GM18873 (cell line): ENCODE data around the gene LILRB5.
"Not testable (repeated sequence)": the region's sequence is repeated elsewhere in the genome, so short reads cannot be mapped to it uniquely, and the experiment has no call there.

Source experiments
- ATAC-seq: cut with Tn5 transposase; IDR thresholded peaks from one replicate; pipeline ENCODE4 v1.9.1; 2021; ENCODE audit warnings: mild to moderate bottlenecking, moderate library complexity, moderate number of reproducible peaks; ENCODE audit not compliant: unreplicated experiment, low FRiP score

The LILRB5 gene

GRCh38 chr19:54217517-54218247 lies 39.4 kb downstream of the LILRB5 start:
- ATAC-seq, result not testable (repeated sequence)

- ATAC-seq, result no peak
Measured at GRCh38 chr19:54216869-54217268, 40.2 kb downstream of the LILRB5 start.

- ATAC-seq, result not testable (repeated sequence)
Measured at GRCh38 chr19:54214734-54215133, 42.3 kb downstream of the LILRB5 start.

GRCh38 chr19:54214217-54214616 lies 42.9 kb downstream of the LILRB5 start:
- ATAC-seq, result not testable (repeated sequence)

GRCh38 chr19:54211235-54211634 lies 45.8 kb downstream of the LILRB5 start:
- no peak for ATAC-seq

- ATAC-seq, result no peak
Measured at GRCh38 chr19:54209811-54210494, 47.1 kb downstream of the LILRB5 start.

- ATAC-seq, result no peak
Measured at GRCh38 chr19:54209058-54209810, 47.8 kb downstream of the LILRB5 start.

- no peak for ATAC-seq
Measured at GRCh38 chr19:54208784-54209057, 48.4 kb downstream of the LILRB5 start.

- no peak for ATAC-seq
Measured at GRCh38 chr19:54207983-54208783, 48.9 kb downstream of the LILRB5 start.

GRCh38 chr19:54207676-54207982 lies 49.4 kb downstream of the LILRB5 start:
- ATAC-seq, result no peak

GRCh38 chr19:54207193-54207592 lies 49.9 kb downstream of the LILRB5 start:
- ATAC-seq, result not testable (repeated sequence)

GRCh38 chr19:54206831-54207177 lies 50.3 kb downstream of the LILRB5 start:
- no peak for ATAC-seq

- ATAC-seq, result no peak
Measured at GRCh38 chr19:54206030-54206830, 50.8 kb downstream of the LILRB5 start.

GRCh38 chr19:54204767-54205468 lies 52.2 kb downstream of the LILRB5 start:
- no peak for ATAC-seq

- no peak for ATAC-seq
Measured at GRCh38 chr19:54203151-54203611, 53.9 kb downstream of the LILRB5 start.

- no peak for ATAC-seq
Measured at GRCh38 chr19:54201980-54202379, 55.1 kb downstream of the LILRB5 start.

- no peak for ATAC-seq
Measured at GRCh38 chr19:54201172-54201701, 55.8 kb downstream of the LILRB5 start.
